Stomach (tissue), 4 donors: Measurements from ENCODE around the gene RPP14.

Experiments used
- POLR2A ChIP-seq, 4 donors: fragments of 450-650 bp; IDR thresholded peaks; one replicate each; pipeline ENCODE4 v1.6.1; 2016; ENCODE audit warnings: antibody characterized with exemption in 4 of 4, control low read depth in 2 of 4, mild to moderate bottlenecking in 1 of 4, moderate library complexity in 1 of 4
- POLR2AphosphoS5 ChIP-seq, 3 donors: sonication (generic); formaldehyde crosslinking; IDR thresholded peaks; one replicate each; pipeline ENCODE4 v1.6.1; 2016; ENCODE audit warnings: antibody characterized with exemption in 3 of 3
- TF ChIP-seq, protein P1 (sequence below), 7 experiments: fragments of 450-650 bp in 4 of 7; fragments of 200-600 bp in 3 of 7; sonication (generic) in 3 of 7; IDR thresholded peaks; one replicate each; pipeline ENCODE4 v1.5.1; 2016 to 2019; ENCODE audit warnings: antibody characterized with exemption in 7 of 7, control low read depth in 2 of 7, mild to moderate bottlenecking in 1 of 7

GRCh38 chr3:58353722-58354553, 47.9 kb downstream of the RPP14 start:
- TF ChIP-seq, protein P1, sequence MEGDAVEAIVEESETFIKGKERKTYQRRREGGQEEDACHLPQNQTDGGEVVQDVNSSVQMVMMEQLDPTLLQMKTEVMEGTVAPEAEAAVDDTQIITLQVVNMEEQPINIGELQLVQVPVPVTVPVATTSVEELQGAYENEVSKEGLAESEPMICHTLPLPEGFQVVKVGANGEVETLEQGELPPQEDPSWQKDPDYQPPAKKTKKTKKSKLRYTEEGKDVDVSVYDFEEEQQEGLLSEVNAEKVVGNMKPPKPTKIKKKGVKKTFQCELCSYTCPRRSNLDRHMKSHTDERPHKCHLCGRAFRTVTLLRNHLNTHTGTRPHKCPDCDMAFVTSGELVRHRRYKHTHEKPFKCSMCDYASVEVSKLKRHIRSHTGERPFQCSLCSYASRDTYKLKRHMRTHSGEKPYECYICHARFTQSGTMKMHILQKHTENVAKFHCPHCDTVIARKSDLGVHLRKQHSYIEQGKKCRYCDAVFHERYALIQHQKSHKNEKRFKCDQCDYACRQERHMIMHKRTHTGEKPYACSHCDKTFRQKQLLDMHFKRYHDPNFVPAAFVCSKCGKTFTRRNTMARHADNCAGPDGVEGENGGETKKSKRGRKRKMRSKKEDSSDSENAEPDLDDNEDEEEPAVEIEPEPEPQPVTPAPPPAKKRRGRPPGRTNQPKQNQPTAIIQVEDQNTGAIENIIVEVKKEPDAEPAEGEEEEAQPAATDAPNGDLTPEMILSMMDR (IDR thresholded peaks at IDR 0.05) = no peak
- TF ChIP-seq POLR2AphosphoS5 (IDR thresholded peaks at IDR 0.05) (no peak), POLR2A (IDR thresholded peaks at IDR 0.05) (no peak)
